ENCODE measurements around the gene JAKMIP1.

JAKMIP1 gene

DNA sequence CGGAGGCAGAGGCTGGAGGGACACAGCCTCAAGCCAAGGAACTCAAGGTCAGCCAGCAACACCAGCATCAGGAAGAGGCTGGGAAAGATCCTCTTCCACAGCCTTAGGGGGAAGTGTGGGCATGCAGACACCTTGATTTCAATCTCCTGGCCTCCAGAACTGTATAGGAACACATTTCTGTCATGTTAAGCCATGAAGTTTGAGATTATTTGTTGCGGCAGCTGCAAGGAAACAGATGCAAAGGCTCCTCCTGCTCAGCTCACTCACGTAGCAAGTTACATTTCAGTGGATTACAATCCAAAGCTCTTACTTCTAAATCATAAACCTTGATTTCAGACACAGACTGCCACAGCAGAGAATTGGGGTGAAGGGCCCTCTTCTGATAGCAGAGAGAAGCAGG, 113.5 kb downstream of the JAKMIP1 start:
- no peak for DNase-seq

DNA sequence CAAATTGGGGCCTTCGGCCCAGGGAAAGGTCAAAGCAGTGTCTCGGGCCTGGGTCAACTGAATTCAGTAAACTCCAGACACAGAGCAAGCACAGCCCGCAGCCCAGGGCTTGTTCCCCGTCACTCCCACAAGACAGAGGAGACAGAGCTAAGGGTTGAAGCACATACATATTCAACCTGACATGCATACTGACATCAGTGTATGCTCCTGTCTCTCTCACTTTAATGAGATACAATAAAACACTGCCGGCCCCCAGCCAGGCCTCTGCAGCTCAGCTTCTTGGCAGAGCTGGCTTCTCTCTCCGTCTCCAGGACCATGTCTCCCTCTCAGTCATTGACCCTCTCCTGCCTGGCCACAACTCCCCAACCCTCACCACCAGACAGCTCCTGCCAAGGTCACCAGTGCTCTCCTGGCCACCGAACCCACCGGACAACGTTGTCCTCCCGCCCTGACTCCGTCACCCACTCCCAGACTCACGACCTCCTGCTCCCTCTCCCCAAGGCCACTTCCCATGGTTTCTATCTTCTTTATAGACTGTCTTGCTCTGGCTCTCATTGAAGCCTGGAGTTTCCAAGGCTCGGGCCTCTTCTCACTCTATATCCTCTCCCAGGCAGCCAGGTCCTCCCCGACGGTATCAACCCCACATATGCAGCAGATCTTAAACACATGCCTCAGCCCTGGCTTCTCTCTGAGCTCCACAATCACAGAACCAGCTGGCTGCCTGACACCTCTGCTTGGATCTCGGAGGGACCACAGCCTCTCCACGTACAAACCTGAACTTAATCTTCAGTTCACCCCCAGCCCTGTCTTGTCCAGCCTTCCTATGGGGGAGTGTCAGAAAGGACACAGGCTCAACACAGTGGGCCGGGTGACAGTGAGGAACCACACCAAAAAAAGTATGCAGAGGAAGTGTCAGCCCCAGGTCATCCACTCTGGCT, 114.4 kb downstream of the JAKMIP1 start:
- DNase-seq: no peak

DNA sequence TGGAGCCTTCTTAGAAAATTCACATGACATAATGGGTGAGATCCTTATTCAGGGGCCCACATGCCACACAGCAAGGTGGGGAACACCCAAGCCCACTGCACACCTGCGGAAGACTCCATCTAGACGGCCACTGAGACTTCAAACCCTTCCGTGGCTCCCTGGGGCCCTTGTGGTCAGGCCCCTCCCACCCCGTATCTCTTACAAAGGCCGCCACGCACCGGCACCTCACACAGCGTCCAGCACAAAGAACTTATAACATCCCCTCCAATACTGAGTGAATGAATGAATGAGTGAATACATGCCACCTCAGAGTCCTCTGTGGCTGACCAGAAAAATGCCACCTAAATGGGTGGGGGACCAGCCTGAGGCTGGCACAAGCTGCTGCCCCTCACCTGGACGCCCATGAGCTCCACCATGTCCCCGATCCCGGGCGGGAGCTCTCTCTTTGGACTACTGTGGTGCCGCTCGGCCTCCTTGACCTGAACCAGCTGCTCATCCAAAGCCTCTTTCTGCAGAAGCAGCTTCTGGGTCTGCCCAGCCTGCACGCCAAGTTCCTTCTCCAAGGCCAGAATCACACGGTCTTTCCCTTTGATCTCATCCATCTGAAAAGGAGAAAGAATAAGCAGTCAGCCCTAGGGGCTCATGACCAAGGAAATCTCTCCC, 115.2 kb downstream of the JAKMIP1 start:
- DNase-seq: no peak

DNA sequence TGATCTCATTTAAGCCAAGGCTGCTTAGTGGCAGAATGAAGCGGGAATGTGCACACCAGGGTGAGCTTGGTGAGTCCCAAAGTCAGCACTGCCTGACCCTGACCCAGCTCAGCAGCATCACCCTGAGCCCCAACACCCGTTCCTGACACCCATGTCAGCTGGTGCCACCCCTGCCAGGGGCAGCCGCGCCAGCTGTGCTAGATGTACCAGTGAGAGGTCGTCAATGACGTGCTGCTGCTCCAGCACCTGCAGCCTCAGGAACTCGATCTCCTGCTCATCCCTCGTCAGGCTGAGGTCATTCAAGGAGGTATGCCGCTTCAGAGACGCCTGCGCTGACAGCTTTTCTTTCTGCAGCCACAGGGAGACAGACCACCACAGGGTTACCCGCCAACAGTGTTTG, 120.4 kb downstream of the JAKMIP1 start:
- no peak for DNase-seq

DNA sequence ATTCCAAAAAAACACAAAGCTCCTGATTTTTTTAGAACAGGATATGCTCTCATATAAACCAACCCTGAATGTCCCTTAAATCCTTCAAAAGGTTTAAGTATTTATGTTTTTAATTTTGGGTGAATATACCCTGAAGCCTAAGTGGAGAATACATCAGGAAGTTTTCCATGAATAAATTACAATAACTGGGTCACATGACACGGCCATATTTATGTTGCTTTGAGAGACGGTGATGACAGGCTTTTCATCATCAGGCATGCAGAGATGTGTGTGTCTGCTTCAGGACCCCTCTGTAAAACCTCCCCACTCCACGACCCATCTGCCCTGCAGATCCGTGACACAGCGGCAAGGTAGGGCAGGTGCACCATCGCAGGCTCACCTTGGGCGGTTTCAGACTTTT, 121.8 kb downstream of the JAKMIP1 start:
- no peak for DNase-seq

DNA sequence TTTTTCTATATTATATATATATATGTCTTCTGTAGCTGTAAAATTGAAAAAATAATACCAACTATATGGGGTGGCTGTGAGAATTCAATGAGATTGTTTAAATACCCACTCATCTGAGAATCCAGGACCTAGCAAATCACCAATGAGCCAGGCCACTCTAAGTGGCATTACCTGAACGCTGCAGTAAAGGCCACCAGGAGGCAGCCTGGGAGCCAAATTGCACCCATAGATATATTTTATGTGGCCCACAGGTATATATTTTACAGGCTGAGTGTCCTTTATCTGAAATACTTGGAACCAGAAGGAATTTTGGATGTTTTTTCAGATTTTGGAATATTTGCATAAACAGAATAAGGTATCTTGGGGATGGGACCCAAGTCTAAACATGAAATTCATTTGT, 124.0 kb downstream of the JAKMIP1 start:
- DNase-seq: no peak

DNA sequence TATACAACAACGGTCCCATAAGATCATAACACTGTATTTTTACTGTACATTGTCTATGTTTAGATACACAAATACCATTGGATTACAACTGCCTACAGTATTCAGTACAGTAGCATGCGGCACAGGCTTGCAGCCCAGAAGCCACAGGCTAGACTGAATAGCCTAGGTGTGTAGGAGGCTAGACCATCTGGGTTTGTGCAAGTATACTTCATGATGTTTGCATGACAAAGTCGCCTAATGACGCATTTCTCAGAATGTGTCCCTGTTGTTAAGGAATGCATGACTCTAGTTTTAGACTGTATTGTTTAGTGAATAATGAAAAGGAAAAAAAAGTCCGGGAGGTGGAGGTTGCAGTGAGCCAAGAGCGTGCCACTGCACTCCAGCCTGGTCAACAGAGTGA, 125.6 kb downstream of the JAKMIP1 start:
- DNase-seq: no peak

DNA sequence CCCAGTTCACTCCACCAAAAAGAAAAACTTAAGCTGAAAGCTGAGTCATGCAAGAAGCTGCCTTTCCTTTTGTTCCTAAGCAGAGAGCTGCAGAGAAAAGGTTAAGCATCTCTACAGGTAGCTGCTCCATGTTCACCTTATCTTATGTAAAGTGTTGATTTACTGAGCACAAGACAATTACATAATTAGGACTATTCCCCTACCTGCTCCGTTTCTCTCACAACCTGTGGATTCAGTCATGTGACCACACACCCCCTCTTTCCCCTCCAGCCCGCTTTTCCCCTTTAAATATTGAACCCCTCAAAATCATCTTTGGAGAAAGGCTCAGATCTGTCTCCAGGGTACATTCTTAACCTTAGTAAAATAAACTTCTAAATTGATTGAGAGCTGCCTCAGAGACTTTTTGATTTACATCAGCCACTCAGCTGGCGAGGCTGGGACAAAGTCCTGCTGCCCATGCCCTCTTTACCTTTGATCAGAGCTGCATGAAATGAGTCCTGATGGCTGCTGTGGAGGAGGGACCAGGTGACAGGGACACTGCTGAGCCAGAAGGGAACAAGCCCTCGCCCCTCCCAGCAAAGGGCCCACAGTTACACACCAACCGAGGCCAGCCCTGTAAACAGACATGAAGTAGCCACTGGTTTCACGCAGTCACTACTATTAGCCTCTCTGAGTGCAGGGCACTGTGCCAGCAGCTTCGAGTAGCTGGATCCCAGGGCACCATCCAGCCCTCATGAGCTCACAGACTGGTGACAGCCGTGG, 128.2 kb downstream of the JAKMIP1 start:
- no peak for DNase-seq

DNA sequence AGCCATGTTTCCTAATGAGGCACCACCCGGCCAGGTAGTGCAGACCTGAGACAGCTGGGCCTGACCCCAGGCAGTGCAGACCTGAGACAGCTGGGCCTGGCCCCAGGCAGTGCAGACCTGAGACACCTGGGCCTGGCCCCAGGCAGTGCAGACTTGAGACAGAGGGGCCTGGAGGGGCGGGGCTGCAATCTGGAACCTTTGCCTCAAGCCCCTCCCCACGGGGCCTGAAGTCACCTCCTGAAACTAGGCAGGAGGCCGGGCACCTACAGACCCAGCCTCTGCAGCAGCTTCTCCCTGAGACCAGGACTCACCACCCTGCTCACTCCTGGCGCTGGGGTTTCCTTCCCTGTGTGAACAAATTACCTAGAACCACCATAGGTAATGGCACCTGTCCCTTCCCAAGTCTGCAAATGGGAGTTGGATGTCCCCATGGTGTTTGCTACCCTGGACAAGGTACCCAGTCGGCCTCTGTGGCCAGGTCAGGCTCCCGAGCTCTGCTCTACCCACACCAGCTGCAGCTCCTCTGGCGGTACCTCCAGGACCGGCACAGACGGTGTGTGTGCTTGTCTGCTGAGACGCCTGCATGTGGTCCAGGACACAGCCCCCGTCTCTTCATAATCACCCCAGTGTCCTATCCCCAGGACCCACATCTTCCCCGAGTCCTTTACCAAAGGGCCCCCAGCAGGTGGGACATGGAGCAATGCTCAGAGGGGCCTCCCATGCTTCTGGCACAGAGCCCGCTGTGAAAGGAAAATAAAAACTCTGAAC, 129.0 kb downstream of the JAKMIP1 start:
- DNase-seq: no peak

DNA sequence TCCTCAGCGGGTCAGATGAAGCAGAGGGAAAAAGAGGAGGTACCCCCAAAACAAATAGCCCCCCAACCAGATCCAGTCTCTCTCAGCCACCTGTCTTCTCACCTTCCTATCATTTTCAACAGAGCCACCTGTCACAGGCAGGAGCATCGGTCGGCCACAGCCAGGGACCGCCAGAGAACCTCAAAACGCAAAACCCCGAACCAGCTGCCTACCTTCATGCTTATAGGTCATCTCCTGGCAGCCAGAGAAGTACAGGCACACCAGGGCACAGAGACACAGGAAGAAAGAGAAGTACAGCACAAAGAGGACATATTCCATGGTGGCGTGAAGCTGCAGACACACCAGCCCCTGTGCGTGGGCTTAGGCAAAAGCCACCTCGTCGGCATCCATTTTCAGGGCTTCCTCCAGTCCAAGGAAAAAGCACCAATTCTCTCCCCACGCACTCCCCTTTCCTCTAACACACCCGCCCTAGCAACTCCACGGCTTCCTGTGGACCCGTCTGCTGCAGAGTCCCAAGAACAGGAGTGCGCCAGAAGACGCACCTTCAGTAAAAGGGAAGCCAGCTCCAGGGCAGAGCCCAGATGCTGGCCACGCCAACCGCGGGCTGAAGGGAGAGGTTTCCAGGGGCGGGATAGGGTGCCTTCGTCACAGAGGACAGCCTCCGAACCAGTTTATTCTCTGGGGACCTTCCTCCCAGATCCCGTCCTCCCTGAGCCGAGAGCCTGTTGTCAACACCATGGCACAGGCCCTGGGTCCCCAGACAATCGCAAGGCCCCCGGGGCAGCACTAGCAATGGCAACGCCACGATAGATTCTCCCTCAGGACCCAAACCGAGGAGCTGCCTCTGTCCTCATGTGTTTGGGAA, 130.3 kb downstream of the JAKMIP1 start:
- no peak for DNase-seq

DNA sequence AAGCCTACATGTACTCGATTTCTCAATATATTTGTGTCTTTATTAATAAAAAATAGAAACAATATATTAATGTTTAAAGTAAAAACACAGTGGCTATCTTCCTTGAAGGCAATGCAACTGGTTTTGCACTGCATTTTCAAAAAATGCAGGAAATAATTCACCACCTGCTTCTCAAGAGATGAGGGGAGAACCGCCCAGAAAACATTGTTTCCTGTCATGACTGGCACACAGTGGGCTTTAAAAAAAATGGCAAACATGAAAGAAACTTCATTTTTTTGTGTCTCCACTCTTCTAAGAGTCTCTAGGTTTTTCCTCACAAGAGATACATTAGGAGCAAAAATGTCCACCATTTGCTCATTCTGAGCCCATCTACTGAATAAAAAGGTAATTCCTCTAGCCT, 131.4 kb downstream of the JAKMIP1 start:
- DNase-seq: no peak

DNA sequence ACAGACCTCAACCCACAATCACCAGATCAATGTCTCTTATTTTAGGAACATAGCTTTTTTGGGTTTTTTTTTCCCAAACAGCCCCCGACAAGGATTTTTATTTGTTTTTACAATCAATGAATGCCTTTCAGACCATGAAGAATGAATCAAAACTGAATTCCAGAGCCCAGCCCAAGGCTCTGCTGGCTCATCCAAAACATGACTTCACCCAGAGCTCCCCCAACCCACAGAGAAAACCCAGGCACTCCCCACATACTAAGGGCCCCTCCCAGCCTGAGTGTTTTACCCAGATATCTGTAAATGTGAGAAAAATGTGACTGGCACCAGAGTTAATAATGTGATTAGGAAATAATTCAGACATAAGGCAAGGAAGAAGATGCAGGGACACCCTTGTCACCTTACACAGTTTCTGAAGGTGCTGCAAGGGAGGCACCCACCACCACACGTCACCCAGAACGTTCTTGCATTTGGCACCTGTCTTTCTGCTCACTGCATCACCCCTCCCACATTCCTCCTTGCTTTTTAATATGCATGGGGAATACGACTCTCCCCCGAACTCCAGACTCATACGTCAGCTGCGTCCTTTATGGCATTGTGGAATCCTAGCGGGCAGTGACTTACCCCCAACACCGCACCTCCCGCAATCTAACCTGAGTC, 134.3 kb downstream of the JAKMIP1 start:
- no peak for DNase-seq

DNA sequence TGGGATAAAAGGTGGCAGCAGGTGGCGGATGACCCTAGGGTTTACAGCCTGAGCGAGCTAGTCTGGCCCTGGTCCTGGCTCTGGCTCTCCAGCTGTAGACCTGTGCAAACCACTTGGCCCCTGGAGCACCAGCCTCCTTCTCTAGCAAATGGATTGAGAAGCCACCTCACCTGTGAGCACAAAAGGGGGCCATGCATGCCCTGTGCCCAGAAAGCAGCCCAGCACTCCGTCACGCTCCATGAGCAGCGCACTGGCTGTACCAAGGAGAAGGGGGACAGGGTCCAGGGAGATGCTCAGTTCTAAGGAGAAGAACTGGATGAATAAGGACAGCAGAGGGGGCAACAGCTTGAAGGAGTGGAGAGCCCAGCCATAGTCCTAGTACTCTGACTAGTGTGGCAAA, 135.2 kb downstream of the JAKMIP1 start:
- DNase-seq: no peak

DNA sequence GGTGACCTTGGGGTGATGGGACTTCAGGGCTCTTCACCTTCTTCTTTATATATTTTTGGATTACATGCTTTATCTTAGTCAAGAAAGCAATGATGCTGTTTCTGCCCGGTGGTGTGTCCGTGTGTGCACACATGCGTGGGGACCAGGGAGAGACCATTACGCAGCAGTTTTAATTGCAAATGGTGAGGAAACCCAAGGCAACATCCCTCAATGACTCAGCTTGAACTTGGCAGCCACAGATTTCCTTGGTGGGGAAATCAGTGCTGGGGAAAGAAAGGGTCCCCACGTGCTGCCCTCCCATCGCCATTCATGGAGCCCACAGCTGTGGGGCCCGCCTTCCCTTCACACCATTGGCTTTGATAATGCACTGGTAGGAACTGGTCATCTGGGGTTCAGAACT, 136.0 kb downstream of the JAKMIP1 start:
- no peak for DNase-seq

DNA sequence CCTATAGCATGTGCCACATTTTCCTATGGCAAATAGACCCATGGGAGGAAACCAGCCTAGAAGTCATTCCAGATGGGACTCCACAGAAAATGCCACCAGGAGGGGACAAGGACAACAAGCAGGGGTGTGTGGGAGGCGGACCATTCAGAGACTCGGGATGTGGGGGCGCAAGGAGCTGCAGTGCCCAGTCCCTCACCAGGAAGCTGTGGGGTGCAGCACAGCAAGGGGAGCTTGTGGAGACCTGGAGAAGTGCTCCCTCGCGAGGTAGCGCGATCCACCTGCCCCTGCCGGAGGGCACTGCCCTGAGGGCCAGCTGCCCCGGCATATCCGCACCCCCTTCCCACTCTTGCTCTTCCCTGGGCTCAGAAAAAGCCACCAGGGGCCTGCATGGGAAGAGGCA, 136.7 kb downstream of the JAKMIP1 start:
- no peak for DNase-seq

DNA sequence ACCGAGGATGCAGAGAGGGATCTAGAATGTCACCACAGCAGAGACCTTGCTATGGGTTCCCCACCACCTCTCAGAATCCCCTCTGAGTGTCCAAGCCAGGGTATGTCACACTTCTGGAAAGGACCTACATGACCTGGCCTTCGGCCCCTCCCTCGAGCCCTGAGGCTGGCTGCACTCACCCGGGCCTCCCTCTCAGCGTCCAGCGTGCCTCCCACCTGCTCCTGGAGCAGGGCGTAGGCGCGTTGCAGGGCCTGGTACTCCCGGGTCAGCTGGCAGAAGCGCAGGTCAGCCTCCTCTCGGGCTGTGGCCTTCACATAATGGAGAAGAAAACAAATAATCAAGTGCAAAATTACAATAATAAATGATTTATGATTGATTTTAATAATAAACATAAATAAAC, 138.2 kb downstream of the JAKMIP1 start:
- DNase-seq: no peak

DNA sequence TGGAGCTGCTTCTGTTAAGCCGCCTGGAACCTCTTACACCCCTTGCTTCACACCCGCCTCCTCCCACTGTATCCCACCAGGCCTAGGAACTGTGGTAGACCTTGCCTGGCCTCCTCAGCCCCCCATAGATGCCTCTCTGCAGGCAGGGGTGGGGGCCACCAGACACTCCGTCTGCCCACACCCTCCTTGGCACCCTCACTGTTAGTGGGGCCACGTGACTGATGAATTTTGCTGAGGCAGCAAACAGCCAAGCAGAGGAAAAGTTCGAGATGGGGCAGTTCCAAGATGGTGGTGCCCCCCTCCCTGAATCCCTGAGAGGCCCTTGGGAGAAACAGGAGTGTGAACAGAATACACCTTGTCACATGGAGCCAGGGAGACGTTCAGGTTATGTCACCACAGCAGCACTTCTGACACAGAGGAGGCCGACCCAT, 141.0 kb downstream of the JAKMIP1 start:
- no peak for DNase-seq

DNA sequence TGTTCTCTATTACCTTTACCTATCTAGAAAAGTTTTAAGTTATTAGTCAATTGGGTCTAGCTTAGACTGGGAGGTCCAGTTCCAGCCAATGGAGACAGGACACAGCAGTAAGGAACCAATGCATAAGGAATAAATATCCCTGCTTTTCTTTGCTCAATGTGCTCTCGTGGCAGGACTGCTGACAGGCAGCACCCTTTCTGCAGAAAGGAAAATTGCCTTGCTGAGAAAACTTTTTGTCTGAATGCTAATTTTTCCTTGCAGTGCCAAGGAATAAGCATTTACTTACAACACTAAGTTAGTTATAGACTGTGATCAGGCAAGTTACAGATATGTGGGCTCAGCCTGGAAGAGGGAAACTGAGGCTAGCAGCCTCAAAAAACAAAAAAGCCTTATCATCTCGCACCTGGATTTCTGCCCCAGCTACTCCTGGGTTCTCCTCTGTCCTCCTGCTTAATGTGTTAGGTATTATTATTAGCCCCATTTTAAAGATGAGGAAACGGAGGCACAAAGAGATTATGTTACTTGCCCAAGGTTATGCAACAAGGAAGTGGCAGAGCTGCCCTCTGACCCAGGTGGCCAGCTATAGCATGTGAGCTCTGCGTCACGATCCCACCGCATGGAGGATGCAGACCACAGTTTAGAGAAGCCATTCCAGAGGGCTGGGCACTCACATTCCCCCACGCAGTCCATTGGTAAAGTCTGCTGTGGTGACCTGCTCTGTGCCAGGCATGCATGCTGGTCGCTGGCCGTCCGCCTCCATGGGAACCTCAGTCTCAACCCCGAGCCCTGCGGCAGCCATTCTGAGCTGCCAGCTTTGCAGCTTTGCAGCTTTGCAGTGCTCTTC, 141.6 kb downstream of the JAKMIP1 start:
- no peak for DNase-seq

DNA sequence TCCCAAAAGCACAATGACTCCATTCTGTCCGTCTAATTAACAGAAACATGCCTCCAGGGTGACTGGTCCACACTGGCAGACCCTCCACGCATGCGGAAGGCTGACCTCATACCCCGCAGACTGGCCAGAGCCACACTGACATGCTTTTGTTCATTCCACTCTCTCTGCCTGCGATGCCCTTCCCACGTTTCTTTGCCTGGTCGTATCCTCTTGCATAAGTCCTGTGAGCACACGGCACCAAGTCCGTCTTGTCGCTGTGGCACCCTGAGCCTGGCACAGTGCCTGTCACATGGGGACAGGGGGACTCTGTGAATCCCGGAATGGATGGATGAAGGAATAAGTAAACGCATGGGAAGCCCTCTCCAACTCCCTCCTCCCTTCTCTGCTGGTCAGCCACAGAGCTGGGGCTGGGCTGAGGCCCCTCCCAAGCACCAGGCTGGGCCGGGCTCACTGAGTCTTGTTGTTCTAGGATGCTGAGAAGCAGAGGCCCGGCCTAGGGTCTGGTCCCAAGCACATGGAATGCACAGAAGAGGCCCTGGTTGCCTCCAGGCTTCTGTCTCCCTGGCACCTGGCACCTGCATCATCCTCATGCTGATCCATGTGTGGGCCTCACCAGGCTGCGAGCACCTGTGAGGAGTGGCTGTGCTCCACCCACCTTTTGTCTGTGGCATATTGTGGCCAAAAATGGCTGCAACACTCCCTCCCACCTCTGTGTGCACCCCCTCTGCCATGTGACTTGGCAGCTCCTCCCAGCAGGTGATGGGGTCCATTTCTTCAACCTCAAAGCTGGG, 143.2 kb downstream of the JAKMIP1 start:
- DNase-seq: no peak
